OCI-LY3 (cell line): ENCODE results near the gene ZSCAN5B.
"Not testable (repeated sequence)": the region's sequence is repeated elsewhere in the genome, so short reads cannot be mapped to it uniquely, and the experiment has no call there.

Source experiments
- H2AFZ ChIP-seq: fragments of 200-600, 300-600 bp; shearing (Covaris generic); 2 replicates; pipeline ENCODE4 v1.6.0; 2014; ENCODE audit warnings: antibody characterized with exemption, low read depth, low read length
- H3K27ac ChIP-seq: fragments of 200-600, 300-600 bp; sonication (generic); 2 replicates; pipeline ENCODE4 v1.5.1; 2014; ENCODE audit warnings: mild to moderate bottlenecking, low read length, moderate library complexity, mixed read lengths
- H3K27me3 ChIP-seq: fragments of 200-600, 300-600 bp; sonication (generic); 2 replicates; pipeline ENCODE4 v1.6.1; 2014; ENCODE audit warnings: low read depth, low read length, mixed read lengths
- H3K36me3 ChIP-seq: fragments of 200-600, 300-600 bp; sonication (generic); replicated peaks from 2 replicates; pipeline ENCODE3; 2014; ENCODE audit warnings: low read depth, low read length, mixed read lengths
- H3K4me1 ChIP-seq: fragments of 300-600, 200-600 bp; sonication (generic); 2 replicates; pipeline ENCODE4 v1.6.1; 2014; ENCODE audit warnings: low read length, mixed read lengths
- H3K4me2 ChIP-seq: fragments of 200-600, 300-600 bp; sonication (generic); 2 replicates; pipeline ENCODE4 v1.6.1; 2014; ENCODE audit warnings: low read length, mixed read lengths
- H3K4me3 ChIP-seq: fragments of 300-600, 200-600 bp; sonication (generic); 2 replicates; pipeline ENCODE4 v1.5.1; 2014; ENCODE audit warnings: antibody characterized with exemption, mild to moderate bottlenecking, low read length, moderate library complexity
- H3K79me2 ChIP-seq: fragments of 300-600, 200-600 bp; shearing (Covaris generic); 2 replicates; pipeline ENCODE4 v1.6.1; 2014; ENCODE audit warnings: mild to moderate bottlenecking, low read length, mixed read lengths
- H3K9ac ChIP-seq: fragments of 300-600, 200-600 bp; shearing (Covaris generic); 2 replicates; pipeline ENCODE4 v1.6.0; 2014; ENCODE audit warnings: mild to moderate bottlenecking, low read length, moderate library complexity
- H3K9me3 ChIP-seq: fragments of 200-600, 300-600 bp; shearing (Covaris generic); 2 replicates; pipeline ENCODE4 v1.6.1; 2014; ENCODE audit warnings: low read length, mixed read lengths; ENCODE audit not compliant: insufficient read depth
- H4K20me1 ChIP-seq: fragments of 200-600, 300-600 bp; sonication (generic); 2 replicates; pipeline ENCODE4 v1.6.1; 2016; ENCODE audit warnings: low read length, mixed read lengths; ENCODE audit not compliant: insufficient read depth
- CTCF ChIP-seq: fragments of 200-600, 300-600 bp; sonication (generic); IDR thresholded peaks from 2 replicates; pipeline ENCODE4 v1.5.1; 2014; ENCODE audit warnings: antibody characterized with exemption, low read length, low read depth
- EZH2phosphoT487 ChIP-seq: fragments of 200-600 bp; shearing (Covaris generic); IDR thresholded peaks from 2 replicates; pipeline ENCODE4 v1.6.1; 2018; ENCODE audit warnings: antibody characterized with exemption, mixed run types, low read depth

ZSCAN5B gene

GRCh38 chr19:56211718-56212117 lies 14.1 kb upstream of the ZSCAN5B start:
- Histone ChIP-seq H3K27me3 (no peaks in the 10 kb centered on the region; the same call in 1 of the 2 replicates), H4K20me1 (no peaks in the 10 kb centered on the region), H3K79me2 (no peaks in the 10 kb centered on the region), H3K36me3 (no peaks in the 10 kb centered on the region), H3K9me3 (no peaks in the 10 kb centered on the region), H3K9ac (no peak overlapping the region), H3K4me2 (no peak overlapping the region), H3K4me1 (no peaks in the 10 kb centered on the region), H2AFZ (no peak overlapping the region), H3K27ac (no peak overlapping the region), H3K4me3 (no peak overlapping the region)
- no peak for TF ChIP-seq EZH2phosphoT487
- TF ChIP-seq CTCF: no peak

- not testable (repeated sequence) for H4K20me1 ChIP-seq, H3K9ac ChIP-seq, H2AFZ ChIP-seq, H3K79me2 ChIP-seq, H3K27ac ChIP-seq, H3K4me1 ChIP-seq, H3K4me3 ChIP-seq, H3K4me2 ChIP-seq, H3K36me3 ChIP-seq, H3K9me3 ChIP-seq, H3K27me3 ChIP-seq
Measured at GRCh38 chr19:56210036-56210435, 12.5 kb upstream of the ZSCAN5B start.

- no peak overlapping the region for H2AFZ ChIP-seq
- H3K4me1 ChIP-seq: no peaks in the 10 kb centered on the region
- TF ChIP-seq EZH2phosphoT487 (no peak), CTCF (no peak)
- H3K4me3 ChIP-seq: no peak overlapping the region
- no peaks in the 10 kb centered on the region for H3K9me3 ChIP-seq
- no peak overlapping the region for H3K27ac ChIP-seq
- no peaks in the 10 kb centered on the region for H4K20me1 ChIP-seq
- no peaks in the 10 kb centered on the region for H3K79me2 ChIP-seq
- no peak overlapping the region for H3K4me2 ChIP-seq
- H3K9ac ChIP-seq: no peak overlapping the region
- H3K27me3 ChIP-seq: peaks cover 4% of the 10 kb centered on the region; the same call in 1 of the 2 replicates
- H3K36me3 ChIP-seq: no peaks in the 10 kb centered on the region
Measured at GRCh38 chr19:56209091-56209490, 11.5 kb upstream of the ZSCAN5B start.

GRCh38 chr19:56207581-56207980 lies 10.0 kb upstream of the ZSCAN5B start:
- H3K36me3 ChIP-seq, H3K4me3 ChIP-seq, H3K4me1 ChIP-seq, H3K9ac ChIP-seq, H3K4me2 ChIP-seq, H3K27me3 ChIP-seq, H3K27ac ChIP-seq, H3K9me3 ChIP-seq, H4K20me1 ChIP-seq, H2AFZ ChIP-seq, H3K79me2 ChIP-seq: not testable (repeated sequence)

- H3K9me3 ChIP-seq: no peaks in the 10 kb centered on the region
- TF ChIP-seq CTCF: no peak
- no peak for TF ChIP-seq EZH2phosphoT487
- H2AFZ ChIP-seq: no peak within 1 kb of the TSS
- no peaks in the 10 kb centered on the region for H3K36me3 ChIP-seq
- H3K27ac ChIP-seq: no peak within 1 kb of the TSS
- peaks cover 14% of the 10 kb centered on the region; the same call in 1 of the 2 replicates for H3K27me3 ChIP-seq
- H3K9ac ChIP-seq: no peak within 1 kb of the TSS
- no peaks in the 10 kb centered on the region for H3K4me1 ChIP-seq
- H3K4me3 ChIP-seq: no peak within 1 kb of the TSS
- no peaks in the 10 kb centered on the region for H4K20me1 ChIP-seq
- H3K4me2 ChIP-seq: no peak within 1 kb of the TSS
- no peaks in the 10 kb centered on the region for H3K79me2 ChIP-seq
Measured at GRCh38 chr19:56201973-56202372, 4.4 kb upstream of the ZSCAN5B start, which contains the start of gene ZSCAN5C. ZSCAN5C (plus strand) TSS chr19:56202273; CDS start chr19:56205914, 3,641 bp downstream.
